GM21360 (cell line): ENCODE measurements around the gene RPS2.
"Not testable (repeated sequence)": the region's sequence is repeated elsewhere in the genome, so short reads cannot be mapped to it uniquely, and the experiment has no call there.

Experiments
- ATAC-seq: cut with Tn5 transposase; IDR thresholded peaks from one replicate; pipeline ENCODE4 v1.9.1; 2021; ENCODE audit warnings: mild to moderate bottlenecking, moderate library complexity; ENCODE audit not compliant: unreplicated experiment

RPS2 gene

DNA sequence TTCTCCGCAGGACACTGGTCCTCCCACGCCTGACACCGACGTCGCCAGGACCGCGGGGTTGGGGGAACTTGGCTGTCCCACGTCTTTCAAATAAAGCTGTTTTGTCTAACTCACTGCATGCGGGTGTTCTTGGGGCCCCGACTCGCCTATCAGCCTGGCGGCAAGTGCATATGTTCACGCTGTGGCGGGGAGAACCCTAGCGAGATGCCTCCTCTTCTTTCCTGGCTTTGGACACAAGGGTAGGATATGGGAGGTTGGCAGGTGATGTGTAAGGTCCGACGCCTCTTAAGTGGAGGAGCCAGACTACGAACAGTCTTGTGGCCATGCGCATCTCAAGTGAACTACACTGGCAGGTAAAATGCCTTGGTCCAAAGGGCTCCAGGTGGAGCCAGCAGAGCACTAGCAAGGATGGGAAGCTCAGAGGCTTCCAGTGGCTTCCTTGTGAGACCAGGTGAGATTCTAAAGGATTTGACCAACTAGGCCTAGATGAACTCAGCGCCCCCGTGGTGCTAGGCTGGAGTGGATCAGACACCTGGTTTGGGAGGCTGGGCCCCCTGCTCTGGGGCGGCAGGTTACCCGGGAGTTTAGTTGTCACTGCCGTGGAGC is 873 bp upstream of the RPS2 start:
- ATAC-seq, result no peak

GRCh38 chr16:1963806-1964505 is 670 bp downstream of the RPS2 start:
- no peak for ATAC-seq

- ATAC-seq, result not testable (repeated sequence)
Observed at GRCh38 chr16:1962161-1963153, 2.2 kb downstream of the RPS2 start.

- no peak for ATAC-seq
Observed at GRCh38 chr16:1961651-1962067, 3.0 kb downstream of the RPS2 start.

- ATAC-seq, result no peak
Observed at GRCh38 chr16:1960665-1961630, 3.7 kb downstream of the RPS2 start.

GRCh38 chr16:1959269-1960039 is 5.2 kb downstream of the RPS2 start, which contains the start of gene NDUFB10:
TSS of gene NDUFB10 (plus strand) at chr16:1959538. CDS start at chr16:1959625, 87 bp downstream.
- peak; percentile 61 for ATAC-seq

- no peak for ATAC-seq
Observed at GRCh38 chr16:1958715-1959268, 5.8 kb downstream of the RPS2 start.

- not testable (repeated sequence) for ATAC-seq
Observed at GRCh38 chr16:1958143-1958491, 6.5 kb downstream of the RPS2 start.

DNA sequence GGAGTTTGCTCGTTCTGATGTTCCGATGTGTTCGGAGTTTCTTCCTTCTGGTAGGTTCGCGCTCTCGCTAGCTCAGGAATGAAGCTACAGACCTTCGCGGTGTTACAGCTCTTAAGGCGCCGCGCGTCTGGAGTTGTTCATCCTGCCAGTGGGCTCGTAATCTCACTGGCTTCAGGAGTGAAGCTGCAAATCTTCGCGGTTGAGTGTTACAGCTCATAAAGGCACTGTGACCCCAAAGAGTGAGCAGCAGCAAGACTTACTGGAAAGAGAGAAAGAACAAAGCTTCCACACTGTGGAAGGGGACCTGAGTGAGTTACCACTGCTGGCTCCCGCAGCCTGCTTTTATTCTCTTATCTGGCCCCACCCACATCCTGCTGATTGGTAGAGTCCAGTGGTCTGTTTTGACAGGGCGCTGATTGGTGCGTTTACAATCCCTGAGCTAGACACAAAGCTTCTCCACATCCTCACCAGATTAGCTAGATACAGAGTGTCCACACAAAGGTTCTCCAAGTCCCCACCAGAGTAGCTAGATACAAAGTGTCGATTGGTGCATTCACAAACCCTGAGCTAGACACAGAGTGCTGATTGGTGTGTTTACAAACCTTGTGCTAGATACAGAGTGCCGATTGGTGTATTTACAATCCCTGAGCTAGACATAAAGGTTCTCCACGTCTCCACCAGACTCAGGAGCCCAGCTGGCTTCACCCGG is 7.0 kb downstream of the RPS2 start:
- not testable (repeated sequence) for ATAC-seq

DNA sequence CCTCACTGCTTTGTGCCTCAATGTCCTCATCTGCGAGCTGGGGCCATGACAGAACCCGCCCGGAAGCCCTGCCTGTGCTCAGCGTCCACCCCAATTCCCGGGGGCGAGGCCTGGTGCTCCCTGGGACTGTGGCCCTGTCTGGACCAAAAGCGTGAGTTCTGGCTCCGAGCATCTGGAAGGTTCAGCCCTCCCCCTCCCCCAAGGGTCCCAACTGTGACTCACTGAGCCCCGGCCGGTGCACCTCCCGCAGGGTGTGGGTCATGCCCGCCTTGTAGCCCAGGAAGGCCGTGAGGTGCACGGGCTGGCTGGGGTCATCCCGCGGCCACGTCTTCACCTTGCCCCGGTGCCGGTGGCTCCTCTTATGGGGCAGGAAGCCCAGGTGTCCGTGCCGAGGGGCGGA is 10.9 kb downstream of the RPS2 start:
- ATAC-seq, result no peak

- no peak for ATAC-seq
Observed at GRCh38 chr16:1950559-1950958, 14.1 kb downstream of the RPS2 start.

DNA sequence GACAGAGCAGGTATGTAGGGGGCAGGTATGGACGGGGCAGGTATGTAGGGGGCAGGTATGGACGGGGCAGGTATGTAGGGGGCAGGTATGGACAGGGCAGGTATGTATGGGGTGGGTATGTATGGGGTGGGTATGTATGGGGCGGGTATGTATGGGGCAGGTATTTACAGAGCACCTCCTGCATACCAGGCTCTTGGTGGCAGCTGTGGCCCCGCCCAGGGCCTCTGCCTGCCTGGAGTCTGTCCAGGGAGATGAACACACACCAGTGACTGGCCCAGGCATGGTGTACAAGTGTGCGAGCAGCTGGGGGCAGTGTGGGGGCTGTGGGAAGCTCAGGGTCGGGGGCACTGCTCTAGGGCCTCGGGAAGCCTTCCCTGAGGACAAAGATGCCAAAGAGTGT is 14.6 kb downstream of the RPS2 start:
- no peak for ATAC-seq

DNA sequence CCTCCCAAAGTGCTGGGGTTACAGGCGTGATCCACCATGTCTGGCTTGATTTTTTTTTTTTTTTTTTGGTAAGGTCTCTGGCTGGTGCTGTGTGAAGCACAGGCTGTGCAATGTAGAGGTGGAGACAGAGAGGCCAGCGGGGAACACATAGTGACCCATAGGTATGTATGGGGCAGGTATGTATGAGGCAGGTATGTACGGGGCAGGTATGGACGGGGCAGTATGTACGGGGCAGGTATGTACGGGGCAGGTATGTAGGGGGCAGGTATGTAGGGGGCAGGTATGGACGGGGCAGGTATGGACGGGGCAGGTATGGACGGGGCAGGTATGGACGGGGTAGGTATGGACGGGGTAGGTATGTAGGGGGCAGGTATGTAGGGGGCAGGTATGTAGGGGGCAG is 15.1 kb downstream of the RPS2 start:
- no peak for ATAC-seq

- no peak for ATAC-seq
Observed at GRCh38 chr16:1947369-1947670, 17.3 kb downstream of the RPS2 start.

DNA sequence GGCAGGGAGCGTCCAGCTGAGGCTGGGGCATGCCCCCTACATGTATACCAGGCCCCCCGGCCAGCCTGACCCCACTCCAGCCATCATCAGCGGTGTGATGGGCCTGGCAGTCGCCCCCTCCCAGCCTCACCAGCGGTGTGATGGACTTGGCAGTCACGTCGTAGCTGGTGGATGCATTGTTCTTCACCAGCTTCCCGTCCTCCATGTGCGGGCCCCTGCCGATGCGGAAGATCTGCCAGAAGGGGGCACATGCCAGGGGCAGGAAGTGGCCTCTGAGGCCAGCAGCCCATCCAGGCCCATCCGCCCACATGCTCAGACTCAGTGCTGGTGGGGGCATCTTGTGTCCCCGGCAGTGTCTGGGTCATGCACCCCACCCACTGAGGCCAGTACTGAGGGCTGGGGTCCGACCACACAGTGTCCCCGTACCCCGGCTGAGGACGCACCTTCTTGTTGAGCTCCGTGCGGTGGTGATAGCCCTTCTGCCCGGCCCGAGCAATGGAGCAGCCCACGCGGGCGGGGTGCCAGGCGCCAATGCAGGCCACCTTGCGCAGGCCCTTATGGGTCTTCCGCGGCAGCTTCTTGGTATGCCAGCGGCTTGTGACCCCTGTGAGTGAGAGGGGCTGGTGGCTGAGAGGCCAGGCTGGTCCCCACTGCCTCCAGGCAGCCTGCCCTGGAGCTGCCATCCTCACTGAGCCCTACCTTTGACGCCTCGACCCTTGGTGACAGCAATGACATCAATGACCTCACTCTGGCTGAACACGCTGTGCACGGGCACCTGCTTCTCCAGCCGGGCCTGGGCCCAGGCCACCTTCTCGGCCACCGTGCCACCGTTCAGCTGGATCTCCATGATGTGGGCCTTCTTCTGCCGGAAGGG is 17.9 kb downstream of the RPS2 start:
- ATAC-seq, result no peak

DNA sequence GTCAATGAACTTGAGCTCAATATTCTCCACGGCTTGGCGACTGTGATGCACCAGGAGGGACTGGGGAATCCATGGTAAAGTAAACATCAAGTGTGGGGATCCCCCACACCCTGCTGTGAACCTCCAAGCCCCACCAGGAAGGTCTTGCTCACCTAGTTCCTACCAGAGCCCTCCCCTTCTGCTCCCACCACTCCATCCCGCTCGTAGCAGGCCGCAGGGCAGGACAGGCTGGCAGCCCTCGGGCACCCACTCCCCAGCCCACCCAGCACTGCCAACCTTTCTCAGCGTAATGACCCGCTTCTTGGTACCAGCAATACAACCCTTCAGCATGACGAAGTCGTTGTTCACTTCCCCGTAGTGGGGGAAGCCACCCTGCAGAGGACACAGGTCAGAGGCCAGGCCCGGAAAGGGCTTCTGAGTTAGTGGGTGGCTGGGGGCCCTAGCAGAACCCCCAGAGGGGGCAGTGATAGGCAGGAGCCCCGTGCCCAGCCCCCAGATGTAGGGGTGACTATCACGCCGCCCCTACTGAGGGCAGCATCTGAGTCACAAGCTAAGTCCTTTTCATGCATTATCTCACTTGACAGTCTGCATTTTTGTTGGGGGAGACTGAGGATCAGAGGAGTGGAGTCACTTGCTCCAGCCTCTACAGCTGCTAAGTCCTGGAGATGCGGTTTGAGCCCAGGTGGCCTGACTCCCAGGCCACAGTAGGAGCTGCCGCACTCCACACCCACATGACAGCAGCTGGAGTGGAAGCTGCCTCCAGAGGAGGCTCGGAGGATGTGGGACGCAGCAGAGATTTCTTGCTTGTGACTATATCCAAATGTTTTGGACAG is 18.9 kb downstream of the RPS2 start:
- ATAC-seq, result no peak

- no peak for ATAC-seq
Observed at GRCh38 chr16:1944612-1945199, 19.9 kb downstream of the RPS2 start.
